ENCODE data around the gene TNFRSF12A. TPM values are rescaled to one million over a fixed set of nuclear protein-coding genes. Genes with fewer than 3 reads are reported as not detected.

Gene TNFRSF12A
- total and polyA plus RNA-seq, 12 donors: 28.0 to 740 (median 108) TPM

DNA sequence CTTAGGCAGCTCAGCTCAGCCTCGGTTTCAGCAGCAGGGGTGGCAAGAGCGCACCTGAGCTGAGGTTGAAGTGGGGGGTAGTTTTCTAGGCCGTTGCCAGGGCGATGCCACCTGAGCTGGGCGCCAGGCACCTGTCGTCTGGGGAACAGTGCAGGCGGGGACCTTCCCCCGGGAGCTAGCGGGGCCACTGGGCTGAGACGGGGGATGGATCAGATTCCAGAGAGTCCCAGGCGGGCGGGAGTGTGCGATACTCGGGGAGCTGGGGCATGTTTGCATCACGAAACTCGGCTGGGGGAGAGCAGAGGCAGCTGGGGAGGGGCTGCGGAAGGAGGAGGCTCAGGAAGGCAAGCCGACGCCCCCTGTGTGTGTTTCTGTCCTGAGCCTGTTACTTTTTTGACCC is 7.9 kb upstream of the TNFRSF12A start:
- H3K4me1 ChIP-seq: peaks cover 0 to 16% (median 0%) of the 10 kb centered on the region in 9 donors
- TF ChIP-seq, protein P1, sequence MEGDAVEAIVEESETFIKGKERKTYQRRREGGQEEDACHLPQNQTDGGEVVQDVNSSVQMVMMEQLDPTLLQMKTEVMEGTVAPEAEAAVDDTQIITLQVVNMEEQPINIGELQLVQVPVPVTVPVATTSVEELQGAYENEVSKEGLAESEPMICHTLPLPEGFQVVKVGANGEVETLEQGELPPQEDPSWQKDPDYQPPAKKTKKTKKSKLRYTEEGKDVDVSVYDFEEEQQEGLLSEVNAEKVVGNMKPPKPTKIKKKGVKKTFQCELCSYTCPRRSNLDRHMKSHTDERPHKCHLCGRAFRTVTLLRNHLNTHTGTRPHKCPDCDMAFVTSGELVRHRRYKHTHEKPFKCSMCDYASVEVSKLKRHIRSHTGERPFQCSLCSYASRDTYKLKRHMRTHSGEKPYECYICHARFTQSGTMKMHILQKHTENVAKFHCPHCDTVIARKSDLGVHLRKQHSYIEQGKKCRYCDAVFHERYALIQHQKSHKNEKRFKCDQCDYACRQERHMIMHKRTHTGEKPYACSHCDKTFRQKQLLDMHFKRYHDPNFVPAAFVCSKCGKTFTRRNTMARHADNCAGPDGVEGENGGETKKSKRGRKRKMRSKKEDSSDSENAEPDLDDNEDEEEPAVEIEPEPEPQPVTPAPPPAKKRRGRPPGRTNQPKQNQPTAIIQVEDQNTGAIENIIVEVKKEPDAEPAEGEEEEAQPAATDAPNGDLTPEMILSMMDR (IDR thresholded peaks at IDR 0.05): no peak
- no peak overlapping the region for H3K27ac ChIP-seq
- ATAC-seq (no peak), DNase-seq (no peak)
- no peak overlapping the region for H3K4me3 ChIP-seq
- 5 to 9% methylated on average over 19 of the region's 19 CpGs for WGBS, 2 donors
- no peaks in the 10 kb centered on the region for H3K36me3 ChIP-seq
- peaks cover 11 to 94% (median 73%) of the 10 kb centered on the region in 7 donors for H3K27me3 ChIP-seq
- no peaks in the 10 kb centered on the region for H3K9me3 ChIP-seq
- intact Hi-C loops (cut with DNase I): no loop called here

DNA sequence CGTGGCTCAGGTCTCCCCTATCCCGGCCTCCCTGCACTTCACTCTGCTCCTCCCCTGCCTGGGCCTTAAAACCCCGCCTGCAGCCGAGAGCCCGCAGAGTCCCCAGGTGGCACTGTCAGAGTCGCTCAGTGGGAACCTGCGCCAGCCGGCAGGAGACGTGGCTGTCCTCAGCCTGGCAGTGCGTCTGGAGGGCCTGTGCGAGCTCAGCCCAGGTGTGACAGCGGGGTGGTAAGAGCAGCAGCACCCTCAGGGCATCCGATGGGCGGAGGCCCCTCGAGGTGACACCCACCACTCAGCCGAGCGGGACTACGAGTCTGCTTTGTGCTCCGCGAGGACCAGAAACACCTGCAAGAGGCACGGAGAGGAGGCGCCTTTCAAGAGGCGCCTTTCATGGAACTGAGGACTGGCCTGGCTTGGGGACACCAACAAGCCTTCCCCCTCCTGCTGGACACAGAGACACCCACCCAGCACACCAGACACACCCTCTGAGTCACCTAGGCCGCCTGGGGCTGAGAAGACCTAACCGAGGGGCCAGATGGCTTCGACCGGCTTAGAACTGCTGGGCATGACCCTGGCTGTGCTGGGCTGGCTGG is 7.2 kb upstream of the TNFRSF12A start, which contains the start of gene CLDN9:
TSS of gene CLDN9 (plus strand) at position 96 of the 593 bp plus-strand sequence. CDS start at position 536, 440 bp downstream.
- H3K9me3 ChIP-seq: no peaks in the 10 kb centered on the region
- peak in 2 of 8 donors; percentile 6 to 34 for ATAC-seq
- H3K27ac ChIP-seq: no peak within 1 kb of the TSS
- 35 to 40% methylated on average over 27 of the region's 27 CpGs for WGBS, 2 donors
- intact Hi-C loops (cut with DNase I): no loop called here
- DNase-seq: no peak
- no peak within 1 kb of the TSS for H3K4me3 ChIP-seq
- TF ChIP-seq, protein P1 (IDR thresholded peaks at IDR 0.05): no peak
- H3K4me1 ChIP-seq: peaks cover 0 to 11% (median 4%) of the 10 kb centered on the region in 9 donors
- H3K27me3 ChIP-seq: peaks cover 18 to 94% (median 73%) of the 10 kb centered on the region in 7 donors
- H3K36me3 ChIP-seq: no peaks in the 10 kb centered on the region

DNA sequence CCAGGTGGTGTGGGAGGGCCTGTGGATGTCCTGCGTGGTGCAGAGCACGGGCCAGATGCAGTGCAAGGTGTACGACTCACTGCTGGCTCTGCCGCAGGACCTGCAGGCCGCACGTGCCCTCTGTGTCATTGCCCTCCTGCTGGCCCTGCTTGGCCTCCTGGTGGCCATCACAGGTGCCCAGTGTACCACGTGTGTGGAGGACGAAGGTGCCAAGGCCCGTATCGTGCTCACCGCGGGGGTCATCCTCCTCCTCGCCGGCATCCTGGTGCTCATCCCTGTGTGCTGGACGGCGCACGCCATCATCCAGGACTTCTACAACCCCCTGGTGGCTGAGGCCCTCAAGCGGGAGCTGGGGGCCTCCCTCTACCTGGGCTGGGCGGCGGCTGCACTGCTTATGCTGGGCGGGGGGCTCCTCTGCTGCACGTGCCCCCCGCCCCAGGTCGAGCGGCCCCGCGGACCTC is 6.6 kb upstream of the TNFRSF12A start:
- no peaks in the 10 kb centered on the region for H3K9me3 ChIP-seq
- no peak overlapping the region for H3K4me3 ChIP-seq
- 39 to 55% methylated on average over 27 of the region's 27 CpGs for WGBS, 2 donors
- no peak overlapping the region for H3K27ac ChIP-seq
- TF ChIP-seq, protein P1 (IDR thresholded peaks at IDR 0.05): no peak
- peaks cover 19 to 94% (median 73%) of the 10 kb centered on the region in 7 donors for H3K27me3 ChIP-seq
- ATAC-seq: no peak
- H3K36me3 ChIP-seq: no peaks in the 10 kb centered on the region
- H3K4me1 ChIP-seq: peaks cover 0 to 11% (median 7%) of the 10 kb centered on the region in 9 donors
- no peak for DNase-seq
- intact Hi-C loops (cut with DNase I): no loop called here

DNA sequence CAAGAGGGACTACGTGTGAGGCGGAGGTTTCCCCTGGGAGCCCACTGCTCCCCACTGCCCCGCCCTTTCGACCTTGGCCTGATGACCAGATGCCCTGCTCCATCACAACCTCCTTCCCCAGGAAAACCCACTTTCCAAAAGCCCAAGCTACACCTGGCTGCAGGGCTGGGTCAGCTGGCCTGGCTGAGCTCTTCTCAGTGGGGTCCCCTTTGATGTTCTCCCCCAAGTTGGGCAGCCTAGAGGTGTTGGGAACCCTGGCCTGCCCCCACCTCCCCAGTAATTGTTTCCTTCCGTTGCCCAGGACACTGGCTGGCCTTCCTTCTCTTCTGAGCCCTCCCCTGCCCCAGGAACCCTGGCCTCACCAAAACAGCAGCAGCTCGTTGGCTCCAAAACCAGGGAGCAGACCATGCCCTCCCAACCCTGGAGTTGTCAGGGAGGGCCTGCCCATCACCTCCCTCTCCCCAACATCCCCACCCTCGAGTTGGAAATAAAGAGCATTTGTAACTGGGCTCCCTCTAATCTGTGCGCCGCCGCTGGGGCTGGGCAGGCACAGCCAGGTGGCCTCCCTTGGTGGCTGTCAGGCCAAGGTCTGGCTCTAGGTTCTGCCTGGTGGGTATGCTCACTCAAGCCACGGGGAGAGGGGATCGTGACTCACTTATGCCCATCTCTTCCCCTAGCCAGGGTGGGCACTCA is 6.0 kb upstream of the TNFRSF12A start:
- intact Hi-C loops (cut with DNase I): no loop called here
- Histone ChIP-seq H3K4me3 (no peak overlapping the region), H3K27me3 (peaks cover 19 to 93% (median 71%) of the 10 kb centered on the region in 7 donors), H3K9me3 (no peaks in the 10 kb centered on the region), H3K36me3 (no peaks in the 10 kb centered on the region), H3K4me1 (peaks cover 0 to 14% (median 8%) of the 10 kb centered on the region in 9 donors), H3K27ac (no peak overlapping the region)
- TF ChIP-seq, protein P1 (IDR thresholded peaks at IDR 0.05): no peak
- no peak for DNase-seq
- no peak for ATAC-seq
- WGBS, 2 donors: 39 to 51% methylated on average over 12 of the region's 12 CpGs

Data from heart right ventricle (tissue), 16 donors.